Measurements from ENCODE around the gene DNM3. TPM values are rescaled to one million over a fixed set of nuclear protein-coding genes. Genes with fewer than 3 reads are reported as not detected.

The DNM3 gene
- total RNA-seq, 1 donor from 2014 or later: 2.1 TPM

DNA sequence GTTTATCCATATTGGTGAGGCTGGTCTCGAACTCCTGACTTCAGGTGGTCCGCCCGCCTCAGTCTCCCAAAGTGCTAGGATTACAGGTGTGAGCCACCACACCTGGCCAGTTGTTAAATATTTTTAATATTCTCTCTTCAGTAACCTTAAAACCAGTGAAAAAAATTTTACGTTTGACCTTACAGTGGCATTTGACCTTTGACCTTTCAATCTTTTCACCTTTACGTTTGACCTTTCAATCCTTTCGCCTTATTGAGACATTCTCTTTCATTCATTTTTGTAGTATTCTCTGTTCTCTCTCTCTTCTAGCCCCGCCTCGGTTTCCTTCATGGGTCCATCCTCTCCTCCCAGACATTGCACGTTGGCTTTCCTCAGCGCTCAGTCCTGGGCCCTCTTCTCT, 277.9 kb downstream of the DNM3 start:
- H3K36me3 Mint-ChIP-seq: peaks cover 10% of the 10 kb centered on the region
- no peak overlapping the region for H3K27ac Mint-ChIP-seq
- H3K27me3 Mint-ChIP-seq: no peaks in the 10 kb centered on the region
- peaks cover 12% of the 10 kb centered on the region for H3K9me3 Mint-ChIP-seq
- TF ChIP-seq, protein P1, sequence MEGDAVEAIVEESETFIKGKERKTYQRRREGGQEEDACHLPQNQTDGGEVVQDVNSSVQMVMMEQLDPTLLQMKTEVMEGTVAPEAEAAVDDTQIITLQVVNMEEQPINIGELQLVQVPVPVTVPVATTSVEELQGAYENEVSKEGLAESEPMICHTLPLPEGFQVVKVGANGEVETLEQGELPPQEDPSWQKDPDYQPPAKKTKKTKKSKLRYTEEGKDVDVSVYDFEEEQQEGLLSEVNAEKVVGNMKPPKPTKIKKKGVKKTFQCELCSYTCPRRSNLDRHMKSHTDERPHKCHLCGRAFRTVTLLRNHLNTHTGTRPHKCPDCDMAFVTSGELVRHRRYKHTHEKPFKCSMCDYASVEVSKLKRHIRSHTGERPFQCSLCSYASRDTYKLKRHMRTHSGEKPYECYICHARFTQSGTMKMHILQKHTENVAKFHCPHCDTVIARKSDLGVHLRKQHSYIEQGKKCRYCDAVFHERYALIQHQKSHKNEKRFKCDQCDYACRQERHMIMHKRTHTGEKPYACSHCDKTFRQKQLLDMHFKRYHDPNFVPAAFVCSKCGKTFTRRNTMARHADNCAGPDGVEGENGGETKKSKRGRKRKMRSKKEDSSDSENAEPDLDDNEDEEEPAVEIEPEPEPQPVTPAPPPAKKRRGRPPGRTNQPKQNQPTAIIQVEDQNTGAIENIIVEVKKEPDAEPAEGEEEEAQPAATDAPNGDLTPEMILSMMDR (conservative IDR thresholded peaks at IDR 0.05): no peak
- DNase-seq (ENCODE audit: extremely low spot score, unreplicated experiment): no peak
- H3K4me1 Mint-ChIP-seq (ENCODE audit: unreplicated experiment): peaks cover 27% of the 10 kb centered on the region
- H3K4me3 Mint-ChIP-seq: no peak overlapping the region

DNA sequence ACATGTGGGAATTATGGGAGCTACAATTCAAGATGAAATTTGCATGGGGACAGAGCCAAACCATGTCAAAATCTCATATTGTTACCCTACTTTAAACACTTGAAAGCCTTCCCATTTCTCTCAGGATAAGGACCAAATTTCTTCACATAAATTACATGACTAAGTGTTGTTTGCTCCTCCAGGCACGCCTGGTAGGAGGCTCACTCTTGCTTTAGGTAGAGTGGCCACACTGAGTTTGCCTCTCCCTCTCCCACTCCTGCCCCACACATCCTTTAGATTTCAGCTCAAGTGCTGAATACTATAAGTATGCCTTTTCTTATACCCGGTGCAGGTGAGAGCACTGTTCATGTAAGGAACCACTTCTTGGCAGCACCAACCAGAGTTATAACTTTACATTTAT, 279.1 kb downstream of the DNM3 start:
- no peak for DNase-seq (ENCODE audit: extremely low spot score, unreplicated experiment)
- Mint-ChIP-seq H3K4me3 (no peak overlapping the region), H3K36me3 (peaks cover 5% of the 10 kb centered on the region), H3K9me3 (peaks cover 8% of the 10 kb centered on the region), H3K4me1 (ENCODE audit: unreplicated experiment) (peaks cover 23% of the 10 kb centered on the region), H3K27ac (no peak overlapping the region), H3K27me3 (no peaks in the 10 kb centered on the region)
- TF ChIP-seq, protein P1 (conservative IDR thresholded peaks at IDR 0.05): no peak

DNA sequence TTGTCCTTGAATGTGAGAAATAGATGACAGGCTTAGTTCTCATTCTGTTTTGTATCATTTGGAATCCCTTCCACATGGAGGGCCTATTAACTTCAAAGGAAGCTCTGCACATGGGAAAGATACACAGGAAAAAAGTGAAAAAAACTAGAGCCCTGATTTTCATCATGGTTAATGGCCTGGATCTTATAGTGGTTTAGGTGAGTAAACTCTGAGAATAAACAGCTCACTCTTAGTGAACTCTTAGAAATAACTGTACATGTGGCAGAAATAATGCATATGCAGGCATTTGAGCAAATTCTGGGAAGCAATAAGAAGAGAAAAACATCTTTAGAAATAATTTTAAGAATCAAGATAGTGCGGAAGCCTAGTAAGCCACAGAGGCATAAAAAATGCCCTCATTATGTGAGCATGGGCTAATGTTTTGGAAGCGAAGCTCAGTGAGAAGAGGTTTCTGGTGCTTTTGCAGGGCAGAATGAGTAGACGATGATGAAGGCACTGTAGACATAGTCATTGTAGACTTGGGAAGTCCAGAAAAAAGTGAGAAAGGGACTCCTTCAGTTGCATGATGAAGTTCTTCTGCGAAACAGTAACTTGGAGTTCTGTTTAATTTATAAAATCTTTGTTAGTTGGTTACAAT, 279.9 kb downstream of the DNM3 start:
- Mint-ChIP-seq H3K27me3 (no peaks in the 10 kb centered on the region), H3K36me3 (peaks cover 4% of the 10 kb centered on the region), H3K27ac (no peak overlapping the region), H3K4me1 (ENCODE audit: unreplicated experiment) (peaks cover 20% of the 10 kb centered on the region), H3K4me3 (no peak overlapping the region), H3K9me3 (peaks cover 13% of the 10 kb centered on the region)
- TF ChIP-seq, protein P1 (conservative IDR thresholded peaks at IDR 0.05): no peak
- no peak for DNase-seq (ENCODE audit: extremely low spot score, unreplicated experiment)

DNA sequence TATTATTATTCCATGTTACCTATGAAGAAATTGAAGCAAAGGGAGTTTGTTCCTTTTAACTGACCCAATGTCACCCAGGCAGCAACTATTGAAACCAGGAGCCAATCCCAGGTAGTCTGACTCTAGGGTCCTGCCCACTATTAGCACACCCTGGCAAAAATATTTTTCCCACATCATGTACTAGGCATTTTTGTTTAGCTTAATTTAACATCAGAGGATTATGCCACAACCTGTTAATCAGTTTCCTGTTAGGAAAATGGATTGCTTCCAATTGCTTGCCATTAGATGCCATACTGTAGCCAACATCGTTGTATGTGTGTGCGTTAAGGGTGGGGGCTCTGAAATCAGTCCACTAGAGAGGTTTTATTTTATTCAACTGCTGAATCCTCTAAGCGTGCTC, 281.1 kb downstream of the DNM3 start:
- H3K9me3 Mint-ChIP-seq: peaks cover 18% of the 10 kb centered on the region
- H3K27ac Mint-ChIP-seq: no peak overlapping the region
- H3K36me3 Mint-ChIP-seq: peaks cover 4% of the 10 kb centered on the region
- DNase-seq (ENCODE audit: extremely low spot score, unreplicated experiment): no peak
- TF ChIP-seq, protein P1 (conservative IDR thresholded peaks at IDR 0.05): no peak
- H3K27me3 Mint-ChIP-seq: no peaks in the 10 kb centered on the region
- no peak overlapping the region for H3K4me3 Mint-ChIP-seq
- peaks cover 24% of the 10 kb centered on the region for H3K4me1 Mint-ChIP-seq (ENCODE audit: unreplicated experiment)

DNA sequence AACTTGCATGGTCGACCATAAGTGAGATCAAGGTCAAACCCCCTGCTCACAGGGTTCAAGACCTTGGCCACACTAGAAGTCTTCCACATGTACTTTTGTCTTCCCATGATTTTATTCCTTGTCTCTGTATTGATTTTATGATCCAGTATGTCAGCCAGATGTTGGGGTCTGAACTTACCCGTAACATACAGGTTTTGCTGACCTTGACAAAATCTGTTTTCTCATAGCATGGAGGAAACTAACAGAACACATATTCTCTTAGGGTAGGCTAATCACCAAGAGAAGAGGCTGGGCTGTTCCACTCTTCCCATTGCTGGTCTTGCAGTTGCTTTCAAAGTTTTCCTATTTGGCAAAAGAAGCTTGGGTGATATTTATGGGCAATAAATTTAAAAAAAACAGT, 284.0 kb downstream of the DNM3 start:
- TF ChIP-seq, protein P1 (conservative IDR thresholded peaks at IDR 0.05): no peak
- Mint-ChIP-seq H3K4me1 (ENCODE audit: unreplicated experiment) (peaks cover 14% of the 10 kb centered on the region), H3K36me3 (peaks cover 4% of the 10 kb centered on the region), H3K4me3 (no peak overlapping the region), H3K27me3 (no peaks in the 10 kb centered on the region), H3K9me3 (peaks cover 15% of the 10 kb centered on the region), H3K27ac (no peak overlapping the region)
- DNase-seq (ENCODE audit: extremely low spot score, unreplicated experiment): no peak
